HG02870 (cell line): Measurements from ENCODE around the gene PAPPA2.
"Not testable (repeated sequence)": the region's sequence is repeated elsewhere in the genome, so short reads cannot be mapped to it uniquely, and the experiment has no call there.

Experiments used
- ATAC-seq: cut with Tn5 transposase; IDR thresholded peaks from one replicate; pipeline ENCODE4 v1.9.1; 2021; ENCODE audit warnings: mild to moderate bottlenecking, moderate library complexity; ENCODE audit not compliant: unreplicated experiment

PAPPA2 gene

GRCh38 chr1:176744142-176744541 lies 281.2 kb downstream of the PAPPA2 start:
- no peak for ATAC-seq

GRCh38 chr1:176745945-176746344 lies 283.0 kb downstream of the PAPPA2 start:
- ATAC-seq, result no peak

GRCh38 chr1:176752505-176752904 lies 289.5 kb downstream of the PAPPA2 start:
- no peak for ATAC-seq

- no peak for ATAC-seq
These were observed 291.7 kb downstream of the PAPPA2 start for GRCh38 chr1:176754676-176755075.

- not testable (repeated sequence) for ATAC-seq
These were observed 293.8 kb downstream of the PAPPA2 start for GRCh38 chr1:176756817-176757216.

GRCh38 chr1:176765608-176766007 lies 302.6 kb downstream of the PAPPA2 start:
- ATAC-seq, result no peak

- no peak for ATAC-seq
These were observed 303.8 kb downstream of the PAPPA2 start for GRCh38 chr1:176766779-176767178.

- no peak for ATAC-seq
These were observed 304.8 kb downstream of the PAPPA2 start for GRCh38 chr1:176767714-176768136.

- no peak for ATAC-seq
These were observed 305.6 kb downstream of the PAPPA2 start for GRCh38 chr1:176768532-176768931.

GRCh38 chr1:176770066-176770465 lies 307.1 kb downstream of the PAPPA2 start:
- no peak for ATAC-seq

- ATAC-seq, result no peak
These were observed 310.1 kb downstream of the PAPPA2 start for GRCh38 chr1:176773038-176773437.

- ATAC-seq, result no peak
These were observed 311.2 kb downstream of the PAPPA2 start for GRCh38 chr1:176774224-176774623.

GRCh38 chr1:176775378-176775777 lies 312.4 kb downstream of the PAPPA2 start:
- no peak for ATAC-seq

- ATAC-seq, result no peak
These were observed 313.0 kb downstream of the PAPPA2 start for GRCh38 chr1:176775996-176776395.

GRCh38 chr1:176778056-176778455 lies 315.1 kb downstream of the PAPPA2 start:
- no peak for ATAC-seq

- ATAC-seq, result no peak
These were observed 317.0 kb downstream of the PAPPA2 start for GRCh38 chr1:176779992-176780328.

GRCh38 chr1:176783309-176783708 lies 320.3 kb downstream of the PAPPA2 start:
- no peak for ATAC-seq

- ATAC-seq, result no peak
These were observed 322.1 kb downstream of the PAPPA2 start for GRCh38 chr1:176785056-176785455.

GRCh38 chr1:176785791-176786190 lies 322.8 kb downstream of the PAPPA2 start:
- ATAC-seq, result peak; percentile 35

GRCh38 chr1:176786274-176786673 lies 323.3 kb downstream of the PAPPA2 start:
- ATAC-seq, result peak; percentile 71

- ATAC-seq, result no peak
These were observed 326.7 kb downstream of the PAPPA2 start for GRCh38 chr1:176789571-176790090.

GRCh38 chr1:176790786-176791185 lies 327.8 kb downstream of the PAPPA2 start:
- no peak for ATAC-seq

GRCh38 chr1:176791906-176792305 lies 328.9 kb downstream of the PAPPA2 start:
- ATAC-seq, result no peak
